HG03457 (cell line): ENCODE results near the gene DST.

Source experiments
- ATAC-seq: cut with Tn5 transposase; IDR thresholded peaks from one replicate; pipeline ENCODE4 v1.9.1; 2021; ENCODE audit warnings: moderate number of reproducible peaks; ENCODE audit not compliant: unreplicated experiment

The DST gene

DNA sequence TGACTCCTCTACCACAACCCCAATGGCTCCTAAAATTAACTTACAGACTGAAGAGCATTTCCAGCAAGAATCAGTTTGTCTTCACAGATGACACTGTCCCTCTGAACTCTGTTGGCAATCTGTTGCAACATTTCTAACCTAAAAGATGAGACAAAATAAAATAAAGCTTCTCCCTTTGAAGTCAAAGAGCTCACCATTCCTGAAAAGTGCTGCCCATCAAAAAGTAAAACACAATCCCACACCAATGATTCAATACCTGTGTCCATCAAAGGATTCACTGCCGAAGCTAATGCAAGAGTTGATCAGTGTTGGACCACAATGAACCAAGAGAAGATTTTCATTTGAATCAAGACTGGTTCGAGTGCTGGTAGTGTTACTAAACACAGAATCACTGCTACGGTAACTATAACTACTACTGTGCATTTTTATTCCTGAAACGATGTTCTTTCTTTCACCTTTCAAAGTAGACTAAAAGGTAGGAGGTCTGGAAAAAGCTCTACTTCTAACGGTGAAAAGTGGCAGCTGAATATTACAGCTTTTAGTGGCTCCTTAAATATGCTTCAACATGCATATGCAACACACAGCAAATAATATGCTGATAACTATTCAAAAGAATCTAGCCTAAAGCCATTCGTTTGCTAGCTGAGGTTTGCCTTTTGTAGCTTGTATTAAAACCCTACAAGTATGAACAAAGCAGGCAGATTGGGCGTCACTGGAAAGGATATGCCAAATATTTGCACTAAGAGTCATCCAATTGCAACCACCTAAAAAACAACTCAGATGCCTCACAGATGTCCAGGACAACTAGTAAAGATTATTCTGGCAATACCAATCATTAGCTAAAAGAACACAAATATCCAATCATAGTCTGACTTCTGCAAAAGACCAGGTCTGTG lies at the start of gene DST:
TSS of gene DST (minus strand) at position 524 of the 896 bp plus-strand sequence.
- ATAC-seq, result no peak

- no peak for ATAC-seq
These were observed 49.1 kb upstream of the DST start for GRCh38 chr6:56691814-56692213.

DNA sequence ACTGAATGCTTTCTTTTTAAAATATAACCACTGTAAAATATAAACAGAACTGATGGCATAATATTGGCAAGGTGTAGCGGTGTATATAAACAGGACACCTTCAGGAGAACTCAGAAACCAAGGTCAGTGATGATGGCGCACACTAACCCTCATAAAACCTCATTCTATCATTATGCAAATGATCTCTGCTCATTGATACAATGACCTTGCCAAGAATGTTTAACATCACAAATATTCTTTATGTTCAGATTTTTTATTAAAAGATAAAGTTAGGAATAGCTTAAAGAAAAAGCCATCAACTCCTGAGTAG lies 48.6 kb upstream of the DST start:
- ATAC-seq, result no peak

- ATAC-seq, result no peak
These were observed 48.0 kb upstream of the DST start for GRCh38 chr6:56690519-56691285.

DNA sequence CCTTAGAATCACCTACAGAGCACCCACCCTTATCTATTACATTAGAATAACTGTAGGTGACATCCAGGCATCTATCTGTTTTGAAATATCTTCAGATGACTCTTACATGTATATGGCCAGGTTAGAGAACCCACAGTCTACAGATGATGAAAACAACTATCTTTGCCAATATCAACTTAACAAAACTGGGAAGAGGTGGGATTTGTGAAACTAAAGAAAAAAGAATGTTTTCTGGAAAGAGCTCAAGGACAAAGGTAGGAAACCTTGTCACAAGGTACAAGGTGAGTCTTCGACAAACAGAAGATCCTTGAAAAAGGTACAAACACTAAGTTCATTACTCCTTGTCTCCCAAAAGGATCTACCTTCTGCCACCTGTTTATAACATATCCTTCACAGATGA lies 47.0 kb upstream of the DST start:
- ATAC-seq, result no peak

GRCh38 chr6:56689114-56689513 lies 46.4 kb upstream of the DST start:
- ATAC-seq, result no peak

DNA sequence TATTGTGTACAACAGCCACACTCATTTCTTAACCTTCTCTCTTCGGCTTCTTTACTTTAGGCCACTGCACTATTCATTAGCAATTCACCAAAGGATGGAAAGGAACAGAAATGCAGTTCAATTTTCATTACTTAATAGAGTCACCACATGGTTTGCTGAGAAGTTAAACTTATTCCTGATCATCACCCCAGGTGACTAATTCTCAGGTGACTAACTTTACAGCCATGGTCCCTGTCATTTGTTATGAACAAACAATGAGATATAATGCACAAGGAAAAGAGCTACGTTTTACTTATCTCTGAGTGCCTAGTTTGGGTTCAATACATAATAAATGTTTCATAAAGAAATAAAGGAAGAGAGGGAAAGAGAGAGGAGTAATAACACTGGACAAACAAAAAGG lies 45.8 kb upstream of the DST start:
- no peak for ATAC-seq

DNA sequence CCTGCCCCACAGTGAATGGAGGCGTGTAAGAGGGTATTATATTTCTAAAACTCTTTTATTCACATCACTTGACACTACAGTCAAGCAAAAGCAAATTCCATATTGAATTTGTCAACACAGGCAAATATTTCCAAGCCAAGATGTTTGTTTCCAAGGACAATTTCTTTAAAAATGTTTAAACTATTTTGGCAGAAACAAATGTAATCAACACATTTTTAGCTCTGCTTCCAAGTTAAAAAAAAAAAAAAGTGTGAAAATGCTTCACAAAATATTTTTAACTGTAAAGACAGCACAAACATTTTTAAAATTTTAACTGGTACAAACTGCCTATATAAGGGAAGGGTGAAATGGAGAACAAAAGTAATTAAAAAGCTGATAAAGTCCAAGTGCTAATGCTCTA lies 44.9 kb upstream of the DST start:
- no peak for ATAC-seq

- ATAC-seq, result no peak
These were observed 43.7 kb upstream of the DST start for GRCh38 chr6:56686429-56686828.

- no peak for ATAC-seq
These were observed 43.3 kb upstream of the DST start for GRCh38 chr6:56685994-56686393.

GRCh38 chr6:56685102-56685733 lies 42.5 kb upstream of the DST start:
- no peak for ATAC-seq

GRCh38 chr6:56684342-56685101 lies 41.8 kb upstream of the DST start:
- ATAC-seq, result no peak

DNA sequence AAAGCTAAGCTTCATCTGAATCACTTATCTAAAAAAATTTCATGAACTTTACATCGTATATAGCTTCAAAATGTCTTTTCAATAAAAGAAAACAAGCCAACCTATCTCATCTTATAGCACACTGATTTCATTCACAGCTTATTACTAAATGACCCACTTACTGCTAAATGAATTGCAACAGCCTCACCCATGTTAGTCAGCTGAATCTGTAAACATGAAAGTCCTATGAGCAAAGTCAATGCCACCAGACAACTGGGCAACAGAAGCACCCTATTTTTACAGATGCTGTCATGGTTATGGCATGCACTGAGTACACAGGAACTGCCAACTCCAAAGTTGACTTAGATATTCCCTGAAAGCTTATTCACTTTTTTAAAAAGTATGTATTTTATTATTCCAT lies 41.2 kb upstream of the DST start:
- no peak for ATAC-seq

- ATAC-seq, result no peak
These were observed 39.9 kb upstream of the DST start for GRCh38 chr6:56682635-56683034.

DNA sequence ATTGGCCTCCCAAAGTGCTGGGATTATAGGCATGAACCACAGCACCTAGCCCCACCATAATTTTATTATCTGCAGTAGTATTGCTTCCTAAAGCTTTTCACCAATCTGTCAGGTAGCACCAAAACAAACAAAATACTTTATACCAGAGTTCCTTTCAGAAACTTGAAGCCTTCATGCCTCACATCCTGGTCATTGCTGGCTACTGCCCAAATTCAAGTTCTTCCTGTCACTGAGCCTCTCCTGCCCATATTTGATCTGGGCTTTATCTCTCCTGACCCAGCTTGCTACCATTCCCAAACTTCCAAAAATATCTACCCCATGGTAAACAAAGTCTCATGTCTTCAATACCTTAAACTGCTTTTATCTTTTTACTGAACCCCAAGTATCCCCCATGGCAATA lies 34.9 kb upstream of the DST start:
- no peak for ATAC-seq

- ATAC-seq, result no peak
These were observed 29.2 kb upstream of the DST start for GRCh38 chr6:56671651-56672461.

- ATAC-seq, result no peak
These were observed 28.5 kb upstream of the DST start for GRCh38 chr6:56671160-56671559.

DNA sequence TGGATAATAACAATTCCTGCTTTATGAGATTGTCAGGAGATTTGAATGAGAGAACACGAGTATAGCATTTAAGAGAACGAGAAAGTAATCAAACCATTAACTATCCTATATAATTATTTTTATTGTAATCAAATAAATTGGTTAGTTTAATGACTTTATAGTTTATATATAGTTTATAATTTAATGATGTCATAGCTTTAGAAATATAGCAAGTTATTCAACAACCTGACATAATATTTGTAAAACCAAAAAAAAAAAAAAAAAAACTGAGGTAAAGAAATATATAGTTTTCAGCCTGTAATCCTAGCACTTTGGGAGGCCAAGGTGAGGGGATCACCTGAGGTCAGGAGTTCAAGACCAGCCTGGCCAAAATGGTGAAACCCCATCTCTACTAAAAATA lies 26.4 kb upstream of the DST start:
- ATAC-seq, result no peak

DNA sequence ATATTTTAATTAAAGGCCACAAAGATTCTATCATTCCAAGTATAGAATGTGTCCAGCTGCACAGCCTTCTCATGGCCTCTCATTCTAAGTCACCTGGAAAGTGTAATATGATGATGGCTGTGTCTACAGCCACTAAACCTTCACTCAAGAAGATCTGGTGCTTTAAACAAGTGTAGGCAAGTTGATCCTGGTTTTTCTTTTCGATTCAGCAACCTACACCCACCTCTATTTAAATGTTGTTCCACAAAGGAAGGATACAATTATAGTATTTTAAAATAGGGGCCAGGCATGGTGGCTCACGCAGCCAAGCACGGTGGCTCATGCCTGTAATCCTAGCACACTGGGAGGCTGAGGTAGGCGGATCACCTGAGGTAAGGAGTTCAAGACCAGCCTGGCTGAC lies 25.5 kb upstream of the DST start:
- no peak for ATAC-seq

GRCh38 chr6:56667336-56667735 lies 24.6 kb upstream of the DST start:
- no peak for ATAC-seq
